Myocyte (in vitro differentiated cells): ENCODE results near the gene VAV2. TPM values are rescaled to one million over a fixed set of nuclear protein-coding genes. Genes with fewer than 3 reads are reported as not detected.

Source experiments
- DNase-seq: peaks from one replicate; pipeline ENCODE4 v3.0.0-alpha.2; 2012; ENCODE audit warnings: low read depth
- total RNA-seq: library from RNA; depleted of rRNA; stranded (reverse); fragments of >200 nt; gene quantifications from 2 replicates; pipeline ENCODE4 v1.2.3, GENCODE V29; 2014

The VAV2 gene
- total RNA-seq, 1 donor from 2014 or later: 10.4 TPM

GRCh38 chr9:133943781-133944745 lies 48.1 kb downstream of the VAV2 start:
- DNase-seq: no peak

- no peak for DNase-seq
Observed at GRCh38 chr9:133943036-133943780, 48.9 kb downstream of the VAV2 start.

- no peak for DNase-seq
Observed at GRCh38 chr9:133942206-133942975, 49.7 kb downstream of the VAV2 start.

GRCh38 chr9:133939845-133940244 lies 52.3 kb downstream of the VAV2 start:
- DNase-seq: no peak

- DNase-seq: no peak
Observed at GRCh38 chr9:133939171-133939785, 52.8 kb downstream of the VAV2 start.

- DNase-seq: no peak
Observed at GRCh38 chr9:133938753-133939152, 53.4 kb downstream of the VAV2 start.

DNA sequence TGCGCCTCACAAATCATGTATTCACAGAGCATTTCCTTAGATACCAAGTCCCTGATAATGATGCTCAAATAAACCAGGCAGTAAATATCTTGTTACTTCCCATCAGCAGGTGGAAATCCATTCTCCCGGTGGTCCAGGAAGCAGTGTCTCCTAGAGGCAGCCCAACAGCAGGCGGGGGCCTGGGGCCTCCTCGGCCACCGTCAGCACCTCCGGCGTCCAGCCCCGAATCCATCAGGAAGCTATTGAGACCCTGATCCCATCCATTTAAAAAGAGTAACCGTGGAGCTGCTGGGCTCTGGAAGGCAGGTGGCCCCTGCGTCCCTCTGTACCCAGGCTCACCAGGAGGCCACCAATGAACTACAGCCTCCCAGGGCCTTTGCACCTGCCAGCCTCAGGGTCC lies 54.0 kb downstream of the VAV2 start:
- DNase-seq: no peak

DNA sequence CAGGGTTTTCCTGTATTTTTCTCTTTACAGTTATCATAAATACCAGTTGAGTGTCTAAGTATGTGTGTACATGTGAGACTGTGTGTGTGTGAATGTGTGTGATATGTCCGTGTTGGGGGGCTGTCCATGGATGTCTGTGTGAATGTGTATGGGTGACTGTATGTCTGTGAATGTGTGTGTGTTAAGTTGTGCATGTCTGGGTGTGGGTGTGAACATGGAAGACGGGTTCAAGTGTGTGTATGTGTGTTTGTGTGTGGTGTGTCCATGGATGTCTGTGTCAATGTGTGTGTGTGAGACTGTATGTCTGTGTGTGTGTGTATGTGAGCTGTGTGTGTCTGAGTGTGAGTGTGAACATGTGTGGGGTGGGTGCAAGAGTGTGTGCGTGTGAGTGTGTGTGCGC lies 55.0 kb downstream of the VAV2 start:
- DNase-seq: no peak

DNA sequence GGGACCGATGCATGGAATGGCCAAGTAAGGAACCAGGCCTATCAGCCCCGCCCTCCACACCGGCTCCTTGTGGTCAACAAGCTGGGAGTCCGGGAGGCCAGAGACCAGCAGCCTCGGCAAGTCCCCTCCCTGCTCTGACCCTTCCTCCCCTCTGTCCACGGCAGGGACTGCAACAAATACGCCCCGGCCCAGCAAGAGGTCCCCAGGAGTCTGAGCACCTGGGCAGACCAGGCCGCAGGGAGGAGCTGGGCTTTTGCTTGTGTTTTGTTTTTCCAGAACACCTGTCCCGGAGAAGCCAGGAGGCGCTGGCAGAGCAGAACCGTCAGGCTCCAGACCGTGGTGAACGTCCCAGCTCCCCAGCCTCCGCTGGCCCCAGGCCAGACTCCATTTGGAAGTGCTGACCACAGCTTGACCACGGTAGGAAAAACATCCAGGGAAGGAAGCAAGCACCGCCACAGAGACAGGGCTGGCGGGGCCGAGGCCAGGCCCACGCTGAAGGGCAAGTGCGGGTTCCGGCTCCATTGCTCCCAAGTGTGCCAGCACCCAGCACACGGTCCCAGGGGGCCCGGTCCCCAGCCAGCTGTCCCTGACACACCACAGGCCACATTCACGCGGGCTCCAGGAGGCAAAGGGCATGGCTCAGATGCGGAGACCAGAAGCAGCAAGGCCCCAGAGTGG lies 56.7 kb downstream of the VAV2 start:
- peak; percentile 98 for DNase-seq

- DNase-seq: peak; percentile 88
Observed at GRCh38 chr9:133934482-133935232, 57.5 kb downstream of the VAV2 start.

- DNase-seq: no peak
Observed at GRCh38 chr9:133933426-133934026, 58.6 kb downstream of the VAV2 start.

DNA sequence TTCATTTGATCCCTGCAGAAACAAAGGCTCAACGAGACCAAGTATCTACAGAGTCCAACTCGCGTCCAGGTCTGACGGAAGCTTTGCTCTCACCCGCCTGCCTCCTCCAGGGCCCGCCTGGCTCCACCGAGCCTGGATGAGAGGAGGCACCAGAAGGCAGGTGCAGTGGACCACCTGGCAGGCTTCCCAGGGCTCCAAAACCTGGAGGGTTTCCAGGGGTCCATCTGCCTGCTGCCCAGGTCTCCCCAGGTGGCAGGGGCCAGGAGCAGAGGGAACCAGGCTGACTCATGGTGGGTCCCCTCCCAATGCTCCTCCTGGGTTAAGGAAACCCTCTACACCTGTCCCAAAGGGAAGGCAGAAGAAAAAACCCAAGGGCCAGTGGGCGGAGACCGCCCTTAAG lies 59.5 kb downstream of the VAV2 start:
- DNase-seq: no peak

DNA sequence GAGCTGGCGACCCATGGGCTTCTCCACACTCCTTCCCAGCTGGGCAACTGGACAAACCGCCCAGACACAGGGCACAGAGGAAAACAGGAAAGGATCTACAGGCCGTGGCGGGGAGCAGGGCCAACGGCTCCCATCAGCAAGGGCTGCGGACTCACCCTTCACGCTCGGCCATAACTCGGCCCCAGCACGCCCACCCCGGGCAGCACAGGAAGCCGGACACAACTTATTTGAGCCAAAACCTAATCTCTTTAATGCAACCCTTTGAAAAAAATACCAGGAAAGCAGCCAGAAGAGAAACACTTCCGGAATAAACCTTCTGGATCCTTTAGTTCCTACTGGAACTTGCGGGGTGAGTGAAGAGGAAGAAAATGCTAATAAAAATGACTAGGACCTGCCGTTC lies 59.9 kb downstream of the VAV2 start:
- no peak for DNase-seq

DNA sequence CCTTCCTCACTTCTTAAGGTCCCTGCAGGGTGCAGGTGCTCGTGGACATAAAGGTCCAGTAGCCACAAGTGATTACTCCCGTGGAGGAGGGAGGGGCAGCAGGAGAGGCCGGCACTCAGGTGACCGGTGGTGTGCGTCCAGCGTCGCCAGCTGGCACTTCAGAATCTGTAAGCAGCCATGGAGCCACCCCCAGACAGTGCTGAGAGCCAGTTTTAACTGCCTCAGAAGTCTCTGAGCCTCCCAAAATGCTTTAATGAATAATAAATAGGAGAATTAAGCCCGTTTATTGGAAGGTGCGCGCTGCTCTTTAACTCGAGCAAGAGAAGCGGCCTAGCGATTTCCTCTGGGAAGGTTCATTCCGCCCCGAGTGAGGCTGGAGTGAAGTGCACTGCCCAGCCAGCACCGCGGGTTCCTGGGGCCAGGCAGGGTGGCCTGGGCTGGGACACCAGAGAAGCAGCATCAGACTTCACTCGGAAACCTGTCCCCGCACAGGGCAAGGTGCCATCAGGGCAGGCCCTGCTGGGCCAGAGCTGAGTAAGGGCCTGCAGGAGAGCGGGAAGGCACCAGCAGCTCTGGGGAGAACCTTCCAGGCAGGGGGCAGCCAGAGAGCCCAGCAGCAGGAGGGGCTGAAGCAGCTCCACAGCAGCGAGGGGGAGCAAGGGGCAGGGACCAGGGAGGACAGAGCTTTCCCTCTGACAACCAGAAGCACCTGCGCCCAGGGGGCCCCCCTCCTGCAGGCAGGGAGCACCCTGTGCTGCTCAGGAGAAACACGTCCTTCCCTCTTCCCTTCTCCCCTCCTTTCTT lies 61.2 kb downstream of the VAV2 start:
- no peak for DNase-seq

- DNase-seq: no peak
Observed at GRCh38 chr9:133930046-133930681, 62.0 kb downstream of the VAV2 start.

DNA sequence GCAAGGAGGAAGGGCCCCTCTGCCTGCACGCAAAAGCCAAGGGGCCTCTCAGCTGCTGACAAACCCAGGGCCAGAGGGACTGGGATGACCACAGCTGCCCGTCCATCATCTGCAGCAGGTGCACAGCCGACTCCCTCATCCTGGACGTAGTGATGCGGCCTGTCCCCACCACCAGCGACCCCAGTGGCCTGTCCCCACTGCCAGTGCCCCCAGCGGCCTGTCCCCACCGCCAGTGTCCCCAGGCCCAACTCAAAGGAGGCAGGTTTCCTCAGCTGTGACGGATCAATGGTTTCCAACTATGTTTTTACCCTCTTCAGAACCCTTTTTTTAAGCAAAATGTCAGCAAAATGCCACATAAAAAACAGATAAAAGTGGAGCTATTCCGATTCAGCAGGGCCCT lies 62.5 kb downstream of the VAV2 start:
- DNase-seq: no peak

GRCh38 chr9:133928248-133928764 lies 63.8 kb downstream of the VAV2 start:
- DNase-seq: no peak

GRCh38 chr9:133927041-133927440 lies 65.1 kb downstream of the VAV2 start:
- DNase-seq: no peak
